HG03064 (cell line): Measurements from ENCODE around the gene DLL4.

ENCODE experiments used
- ATAC-seq: cut with Tn5 transposase; IDR thresholded peaks from one replicate; pipeline ENCODE4 v1.9.1; 2021; ENCODE audit warnings: low read depth; ENCODE audit not compliant: unreplicated experiment

Gene DLL4

DNA sequence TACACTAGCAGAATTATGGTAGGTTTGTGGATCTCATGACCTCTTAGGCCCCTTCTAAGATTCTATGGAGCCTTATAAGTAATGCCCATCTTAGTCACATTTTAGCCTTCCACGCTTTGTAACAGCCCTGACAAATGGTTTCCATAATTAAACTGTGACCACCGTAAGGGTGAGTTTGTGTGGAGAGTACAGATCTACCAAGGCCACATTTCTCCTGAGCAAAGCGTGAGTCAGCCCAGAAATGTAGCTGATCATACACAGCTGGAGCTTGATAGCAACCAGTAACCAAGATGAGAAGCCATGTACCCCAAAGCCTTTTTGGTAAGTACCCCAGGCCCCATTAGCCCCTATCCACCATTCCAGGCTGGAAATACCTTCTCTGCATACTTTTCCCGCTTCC lies 55.8 kb downstream of the DLL4 start:
- ATAC-seq = no peak

DNA sequence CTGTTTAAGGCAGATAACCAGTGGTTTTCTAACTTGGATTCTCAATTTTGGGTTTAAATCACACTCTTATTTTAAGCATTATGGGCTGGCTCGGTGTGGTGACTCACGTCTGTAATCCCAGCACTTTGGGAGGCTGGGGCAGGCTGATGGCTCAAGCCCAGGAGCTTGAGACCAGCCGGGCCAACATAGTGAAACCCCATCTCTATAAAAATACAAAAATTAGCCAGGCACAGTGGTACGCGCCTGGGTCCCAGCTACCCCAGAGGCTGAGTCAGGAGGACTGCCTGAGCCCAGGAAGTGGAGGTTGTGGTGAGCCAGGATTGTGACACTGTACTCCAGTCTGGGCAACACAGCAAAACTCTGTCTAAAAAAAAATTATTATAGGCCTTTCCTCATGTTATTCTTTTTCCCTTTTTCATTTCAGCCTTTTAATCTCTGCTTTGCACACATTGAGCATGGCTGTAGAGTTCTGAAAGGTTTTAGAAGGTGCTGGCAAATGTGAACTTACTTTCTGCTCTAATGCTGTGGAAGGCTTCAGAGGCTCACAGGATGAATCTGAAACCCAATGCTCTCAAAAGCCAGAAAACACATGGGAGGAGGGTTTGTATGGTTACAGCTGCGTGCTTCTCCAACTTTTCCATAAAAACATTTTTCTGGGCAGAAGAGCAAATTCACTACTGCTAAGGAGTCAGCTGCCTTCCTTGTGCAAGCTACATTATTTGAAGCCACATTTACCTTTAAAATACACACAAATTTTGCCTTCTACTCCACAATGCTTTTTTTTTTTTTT lies 56.6 kb downstream of the DLL4 start:
- no peak for ATAC-seq

DNA sequence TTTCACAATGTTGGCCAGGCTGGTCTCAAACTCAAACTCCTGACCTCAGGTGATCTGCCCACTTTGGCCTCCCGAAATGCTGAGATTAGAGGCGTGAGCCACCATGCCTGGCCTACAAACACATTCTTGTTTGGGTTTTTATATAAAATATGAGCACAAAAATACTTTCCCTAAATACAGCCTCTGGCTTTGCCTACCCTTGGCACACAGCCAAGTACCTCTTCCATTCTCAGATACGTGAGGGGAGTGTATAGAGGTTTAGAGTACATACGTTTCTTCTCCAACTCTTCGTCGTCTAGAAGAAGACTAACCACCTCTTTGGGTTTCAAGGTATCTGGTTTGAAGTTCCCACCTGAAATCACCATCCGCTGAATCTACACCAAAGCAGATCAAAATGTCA lies 57.7 kb downstream of the DLL4 start:
- ATAC-seq = no peak

DNA sequence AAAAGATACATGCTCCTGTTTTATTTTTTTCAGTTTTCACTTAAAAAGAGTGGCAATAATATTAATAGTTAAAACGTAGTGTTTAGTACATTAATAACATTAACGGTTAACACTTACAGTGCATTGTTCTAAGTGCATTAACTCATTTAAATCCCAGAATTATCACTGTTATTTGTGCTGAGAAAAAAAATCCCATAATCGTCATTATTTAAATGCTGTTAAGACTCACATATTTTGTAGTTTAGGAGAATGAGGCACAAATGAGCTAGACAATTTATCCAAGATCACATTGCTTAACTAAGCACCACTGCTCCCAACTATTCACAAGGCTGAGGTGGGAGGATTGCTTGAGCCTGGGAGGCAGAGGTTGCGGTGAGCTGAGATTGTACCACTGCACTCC lies 59.0 kb downstream of the DLL4 start:
- no peak for ATAC-seq
